ENCODE results near the gene SAE1. TPM values are rescaled to one million over a fixed set of nuclear protein-coding genes. Genes with fewer than 3 reads are reported as not detected.

Gene SAE1
- total RNA-seq, 1 donor from 2014 or later = 106 TPM

DNA sequence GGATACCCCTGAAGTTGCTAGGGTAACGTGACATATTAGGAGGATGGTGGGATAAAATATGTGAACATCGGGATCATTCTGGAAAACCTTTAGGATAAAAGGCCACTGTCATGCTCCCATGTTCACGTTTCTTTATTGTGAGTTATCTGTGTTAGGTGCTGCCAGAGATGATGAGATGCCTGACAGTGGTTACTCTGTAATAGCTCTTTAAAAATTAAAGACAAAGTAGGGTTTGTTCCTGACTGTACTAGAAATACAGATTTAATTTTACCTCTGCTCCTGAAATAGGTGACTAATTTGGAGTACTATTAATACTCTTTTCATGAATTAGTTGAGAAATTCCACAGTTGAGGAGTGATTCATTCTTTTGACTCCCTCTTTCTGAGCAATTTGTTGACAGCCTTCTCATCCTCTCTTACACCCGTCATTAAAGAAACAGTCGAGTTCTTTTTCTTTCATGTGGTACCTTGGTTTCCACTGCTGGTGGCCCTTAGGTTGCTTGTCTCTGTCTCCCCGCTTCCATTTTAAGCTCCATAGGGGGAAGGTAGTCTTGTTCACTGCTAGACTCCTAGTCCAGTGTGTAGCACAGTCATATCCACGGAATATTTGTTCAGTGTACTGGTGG is 28.4 kb downstream of the SAE1 start:
- DNase-seq (ENCODE audit: low read depth) = peak; percentile 88

DNA sequence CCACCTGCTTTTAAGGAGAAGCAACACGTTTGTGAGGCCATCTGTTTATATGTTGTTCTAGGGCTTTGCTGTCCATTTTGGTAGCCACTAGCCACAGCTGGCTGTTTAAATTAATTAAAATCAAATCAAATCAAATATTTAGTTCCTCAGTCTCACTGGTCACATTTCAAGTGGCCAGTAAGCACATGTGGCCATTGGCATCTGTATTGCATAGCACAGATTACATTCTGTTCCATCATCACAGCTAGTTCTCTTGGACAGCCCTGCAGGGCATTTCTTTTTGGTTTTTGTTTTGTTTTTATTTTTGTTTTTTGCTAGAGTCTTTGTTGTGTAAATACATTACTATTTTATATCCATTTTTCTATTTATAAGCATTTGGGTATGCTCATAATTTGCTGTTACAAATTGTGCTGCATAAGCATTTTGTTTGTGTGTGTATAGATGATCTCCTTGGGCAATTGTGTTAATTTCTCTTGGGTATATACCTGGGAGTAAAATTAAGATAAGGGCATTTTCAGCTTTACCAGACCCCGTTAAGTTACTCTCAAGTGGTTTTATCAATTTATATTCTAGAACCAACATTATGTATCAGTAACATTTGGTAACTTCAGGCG is 31.3 kb downstream of the SAE1 start:
- no peak for DNase-seq (ENCODE audit: low read depth)

DNA sequence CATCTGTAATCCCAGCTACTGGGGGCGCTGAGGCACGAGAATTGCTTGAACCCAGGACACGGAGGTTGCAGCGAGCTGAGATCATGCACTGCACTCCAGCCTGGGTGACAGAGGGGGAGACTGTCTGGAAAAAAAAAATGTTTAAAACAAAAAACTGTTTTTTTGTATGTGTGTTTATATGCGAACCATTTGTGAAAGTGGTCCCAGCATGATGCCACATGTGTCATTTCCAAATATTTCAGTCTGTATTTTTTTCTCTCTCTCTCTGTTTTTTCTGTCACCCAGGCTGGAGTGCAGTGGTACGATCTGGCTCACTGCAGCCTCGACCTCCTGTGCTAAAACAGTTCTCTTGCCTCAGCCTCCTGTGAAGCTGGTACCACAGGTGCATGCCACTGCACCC is 37.4 kb downstream of the SAE1 start:
- DNase-seq (ENCODE audit: low read depth) = no peak

DNA sequence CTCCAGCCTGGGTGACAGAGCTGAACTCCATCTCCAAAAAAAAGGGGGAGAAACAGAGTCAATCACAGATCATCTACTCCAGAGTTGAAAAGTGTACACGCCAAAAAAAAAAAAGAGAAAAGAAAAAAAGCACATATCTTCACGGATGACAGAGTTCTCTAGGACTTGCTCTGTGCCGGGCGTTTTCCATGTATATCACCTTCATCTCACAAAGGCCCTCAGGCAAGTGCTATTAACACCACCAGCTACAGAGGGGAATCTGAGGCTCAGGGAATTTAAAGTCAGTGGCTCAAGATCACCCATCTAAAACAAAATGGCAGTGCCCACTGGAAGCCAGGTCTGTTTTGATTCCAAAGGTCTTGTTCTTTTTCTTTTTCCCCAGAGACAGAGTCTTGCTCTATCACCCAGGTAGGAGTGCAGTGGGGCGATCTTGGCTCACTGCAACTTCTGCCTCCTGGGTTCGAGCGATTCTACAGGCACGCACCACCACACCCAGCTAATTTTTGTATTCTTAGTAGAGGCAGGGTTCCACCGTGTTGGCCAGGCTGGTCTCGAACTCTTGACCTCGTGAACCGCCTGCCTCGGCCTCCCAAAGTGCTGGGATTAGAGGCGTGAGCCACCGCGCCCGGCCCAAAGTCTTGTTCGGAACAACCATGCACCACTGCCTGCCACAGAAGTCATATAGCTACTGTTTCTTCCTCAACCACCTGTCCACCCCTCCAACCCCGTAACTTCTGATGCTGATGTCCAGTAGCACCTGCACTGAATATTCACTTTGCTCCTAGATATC is 42.2 kb downstream of the SAE1 start:
- DNase-seq (ENCODE audit: low read depth) = no peak

DNA sequence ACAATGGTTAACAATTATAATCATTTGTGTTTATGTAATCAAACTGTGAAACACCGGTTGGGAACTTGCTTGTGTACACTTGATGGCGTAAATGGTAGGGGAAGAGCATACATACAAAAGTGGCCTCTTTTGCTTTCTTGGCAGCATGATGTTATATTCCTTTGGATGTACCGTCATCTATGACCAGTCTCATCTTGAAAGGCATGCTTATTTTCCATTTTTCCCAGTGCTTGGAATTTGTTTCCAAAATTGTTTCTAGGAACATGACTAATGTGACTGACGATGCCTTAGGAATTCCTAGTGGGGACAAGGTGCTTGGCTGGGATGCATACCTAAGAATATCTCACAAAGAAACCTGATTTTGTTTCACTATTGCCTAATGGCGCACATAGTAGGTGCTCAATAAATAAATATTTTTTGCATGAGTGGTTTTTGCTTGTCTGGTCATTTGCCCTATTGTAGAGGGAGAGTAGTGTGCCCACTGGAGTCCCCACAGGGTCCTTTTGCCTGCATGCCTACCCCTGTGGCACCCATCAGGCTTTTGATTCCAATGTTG is 45.5 kb downstream of the SAE1 start:
- no peak for DNase-seq (ENCODE audit: low read depth)

DNA sequence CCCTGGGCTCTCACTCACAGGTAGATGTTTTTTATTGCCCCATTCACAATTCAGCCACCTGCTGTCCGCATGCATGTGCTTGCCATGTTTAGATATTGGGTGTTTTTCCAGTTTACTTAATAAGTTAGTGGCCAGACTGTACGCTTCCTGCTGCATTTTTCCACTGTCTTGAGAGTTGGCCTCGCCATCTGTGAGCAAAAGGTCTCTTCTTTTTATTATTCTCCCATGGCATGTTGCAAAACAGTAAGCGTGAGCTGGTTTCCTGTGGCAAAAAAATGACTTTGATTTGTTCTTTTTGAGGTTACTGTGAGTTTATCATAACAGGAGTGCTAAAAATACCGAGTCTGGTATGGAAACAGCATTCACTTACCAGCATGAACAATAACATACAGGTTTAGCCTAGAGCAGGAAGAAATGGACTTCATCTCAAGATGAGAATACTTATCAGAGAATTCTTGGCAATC is 46.0 kb downstream of the SAE1 start:
- DNase-seq (ENCODE audit: low read depth) = peak; percentile 29

DNA sequence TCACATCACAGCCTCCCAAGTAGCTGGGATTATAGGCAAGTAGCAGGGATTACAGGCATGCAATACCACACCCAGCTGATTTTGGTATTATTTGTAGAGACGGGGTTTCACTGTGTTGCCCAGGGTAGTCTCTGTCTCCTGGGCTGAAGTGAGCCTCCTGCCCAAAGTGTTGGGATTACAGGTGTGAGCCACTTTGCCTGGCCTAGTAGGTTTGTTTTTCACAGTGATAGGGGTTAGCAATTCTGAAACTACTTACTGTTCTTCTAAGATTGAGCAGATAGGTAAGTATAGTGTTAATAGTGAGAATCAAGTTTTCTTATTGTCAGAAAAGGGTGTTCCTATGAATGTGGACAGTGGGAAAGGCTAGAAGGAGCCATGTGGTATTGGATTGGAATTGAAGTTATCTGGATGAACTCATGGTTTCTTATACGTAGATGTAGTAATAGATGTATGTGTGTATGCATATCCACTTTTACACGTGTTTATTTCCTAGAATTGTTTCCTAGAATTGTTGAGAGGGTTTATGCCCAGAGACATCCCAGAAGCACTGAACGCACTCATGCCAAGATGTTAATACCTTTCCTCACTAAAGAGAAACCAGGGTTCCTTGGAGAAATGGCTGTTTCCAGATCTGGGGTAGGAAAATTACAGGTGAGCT is 49.1 kb downstream of the SAE1 start:
- DNase-seq (ENCODE audit: low read depth) = no peak

DNA sequence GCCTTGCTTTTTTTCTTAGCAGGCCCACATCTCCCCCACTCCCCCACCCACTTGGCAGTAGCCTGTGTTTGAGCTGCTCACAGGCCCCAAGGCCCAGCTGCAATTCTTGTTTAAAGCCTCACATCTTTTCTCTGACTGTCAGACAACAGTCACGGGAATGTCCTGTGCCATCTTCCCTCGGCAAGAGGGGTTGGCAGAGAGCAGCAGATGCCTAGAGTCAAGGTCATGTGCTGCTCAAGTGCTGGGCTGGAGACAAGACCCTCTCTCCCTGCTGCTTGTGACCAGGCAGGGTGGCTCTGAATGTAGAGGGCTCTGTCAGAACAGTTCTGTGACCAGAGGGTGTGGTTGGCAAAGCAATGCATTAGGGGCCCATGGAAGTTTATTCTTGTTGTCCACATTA is 53.0 kb downstream of the SAE1 start:
- no peak for DNase-seq (ENCODE audit: low read depth)

DNA sequence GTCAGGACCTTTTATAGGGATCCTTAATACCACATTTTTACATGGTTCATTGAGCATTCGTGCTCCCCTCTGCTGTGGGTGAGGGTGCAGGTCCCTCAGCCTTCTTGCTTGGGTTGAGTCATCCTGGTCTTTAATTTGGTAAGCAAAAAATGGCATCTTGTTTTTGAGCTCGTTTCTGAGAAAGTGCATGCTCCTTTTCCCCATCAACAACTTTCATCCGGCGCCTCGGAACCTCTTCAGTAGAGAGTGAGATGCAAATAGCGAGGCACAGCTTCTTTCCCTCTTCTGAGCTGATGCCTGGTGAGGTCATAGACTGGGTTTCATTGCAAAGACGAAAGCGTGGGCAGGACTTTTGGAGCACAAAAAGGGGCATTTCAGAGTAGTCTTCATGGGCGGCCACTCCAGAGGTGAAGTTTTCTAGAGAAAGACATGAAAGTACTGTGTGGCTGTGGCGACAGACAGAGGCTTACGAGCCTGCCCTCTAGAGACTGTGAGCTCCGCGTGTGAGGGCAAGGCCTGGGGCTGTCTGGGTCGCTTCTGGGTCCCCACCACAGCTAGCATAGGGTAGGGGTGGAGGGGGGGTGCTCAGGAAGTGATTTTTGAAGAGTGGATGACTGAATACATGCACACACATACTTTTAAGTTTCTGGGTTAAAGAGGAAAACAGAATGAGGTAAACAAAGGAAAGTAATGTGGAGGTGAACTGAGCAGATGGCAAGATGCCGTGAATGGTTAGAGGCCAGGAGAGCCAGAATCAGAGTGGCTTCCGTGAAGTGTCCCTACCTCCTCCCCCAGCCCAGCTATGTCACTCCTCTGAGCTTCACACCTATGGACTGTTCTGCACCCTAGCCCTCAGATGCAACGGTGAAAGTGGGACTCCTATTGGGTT is 56.1 kb downstream of the SAE1 start:
- peak; percentile 32 for DNase-seq (ENCODE audit: low read depth)

DNA sequence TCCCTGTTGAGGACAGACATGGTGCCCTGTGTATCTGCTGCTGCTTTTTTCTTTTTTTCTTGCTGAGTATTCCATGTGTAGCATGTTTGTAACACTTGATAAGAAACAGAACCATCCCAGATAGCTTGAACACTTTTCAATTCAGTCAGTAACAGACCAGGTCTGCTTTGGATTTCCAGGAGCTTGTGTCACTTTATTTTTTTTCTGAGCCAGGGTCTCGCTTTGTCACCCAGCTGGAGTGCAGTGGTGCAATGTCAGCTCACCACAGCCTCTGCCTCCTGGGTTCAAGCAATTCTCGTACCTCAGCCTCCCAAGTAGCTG is 56.7 kb downstream of the SAE1 start:
- DNase-seq (ENCODE audit: low read depth) = no peak

DNA sequence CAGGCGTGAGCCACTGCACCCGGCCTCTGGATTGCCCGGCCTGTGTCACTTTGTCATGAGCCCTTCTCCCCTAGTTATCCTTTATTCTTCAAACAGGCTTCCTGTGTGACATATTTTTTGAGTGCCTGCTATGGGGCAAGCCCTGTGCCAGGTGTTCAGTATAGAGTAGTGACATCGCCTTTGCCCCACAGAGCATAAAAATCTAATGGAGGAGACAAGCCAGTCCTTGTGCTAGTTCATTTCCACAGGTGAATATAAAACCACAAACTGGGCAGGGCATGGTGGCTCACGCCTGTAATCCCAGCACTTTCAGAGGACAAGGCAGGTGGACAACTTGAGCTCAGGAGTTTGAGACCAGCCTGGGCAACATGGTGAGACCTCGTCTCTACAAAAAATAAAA is 57.2 kb downstream of the SAE1 start:
- no peak for DNase-seq (ENCODE audit: low read depth)

DNA sequence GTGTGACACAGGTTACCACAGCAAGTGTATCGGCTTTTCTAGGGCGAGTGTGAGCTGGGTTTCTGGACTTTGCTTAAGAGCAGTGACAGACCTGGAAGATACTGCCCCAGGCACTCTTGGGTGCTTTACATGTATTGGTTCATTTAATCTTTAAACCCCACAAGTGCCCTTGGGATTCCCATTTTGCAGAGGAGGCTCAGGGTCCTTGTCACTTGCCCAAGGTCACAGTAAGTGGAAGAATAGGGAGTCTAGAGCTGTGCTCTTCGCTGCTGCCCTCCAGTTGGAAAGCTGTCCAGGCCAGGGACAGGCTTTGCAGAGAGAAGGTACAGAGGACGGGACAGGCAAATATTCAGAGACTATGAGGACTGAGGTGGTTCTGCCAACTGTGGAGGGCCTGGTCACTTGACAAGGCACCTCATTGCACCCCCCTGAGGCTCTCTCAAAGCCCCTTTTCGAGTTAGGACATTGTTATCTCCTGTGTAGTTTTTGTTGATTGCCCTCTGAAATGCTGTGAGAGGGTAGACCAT is 57.9 kb downstream of the SAE1 start:
- DNase-seq (ENCODE audit: low read depth) = no peak

DNA sequence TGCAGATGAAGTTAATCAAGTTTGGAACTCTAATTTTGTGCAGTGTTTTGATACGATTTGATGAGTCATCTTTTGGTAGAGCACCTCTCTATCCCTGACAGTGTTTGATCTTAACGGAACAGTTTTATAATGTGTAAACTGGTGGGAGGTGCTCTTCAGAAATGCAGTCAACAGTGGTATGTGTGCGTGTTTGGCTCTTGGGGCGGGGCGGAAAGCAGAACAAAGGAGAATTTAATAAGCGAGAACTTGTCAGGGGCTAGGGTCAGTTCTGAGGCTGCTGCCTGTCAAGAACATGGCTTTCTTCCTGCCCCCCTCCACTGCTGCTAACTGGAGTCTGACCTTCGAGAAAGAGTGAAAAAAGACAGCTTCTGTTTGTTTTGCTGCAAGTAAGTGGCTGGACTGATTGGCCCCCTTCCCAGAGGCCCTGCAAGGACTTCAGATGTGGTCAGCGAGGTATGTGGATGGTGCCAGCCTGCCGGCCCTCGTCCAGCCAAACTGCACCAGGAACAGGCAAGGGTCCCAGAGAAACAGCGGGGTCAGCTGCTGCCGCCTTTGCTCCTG is 59.6 kb downstream of the SAE1 start:
- DNase-seq (ENCODE audit: low read depth) = peak; percentile 95

DNA sequence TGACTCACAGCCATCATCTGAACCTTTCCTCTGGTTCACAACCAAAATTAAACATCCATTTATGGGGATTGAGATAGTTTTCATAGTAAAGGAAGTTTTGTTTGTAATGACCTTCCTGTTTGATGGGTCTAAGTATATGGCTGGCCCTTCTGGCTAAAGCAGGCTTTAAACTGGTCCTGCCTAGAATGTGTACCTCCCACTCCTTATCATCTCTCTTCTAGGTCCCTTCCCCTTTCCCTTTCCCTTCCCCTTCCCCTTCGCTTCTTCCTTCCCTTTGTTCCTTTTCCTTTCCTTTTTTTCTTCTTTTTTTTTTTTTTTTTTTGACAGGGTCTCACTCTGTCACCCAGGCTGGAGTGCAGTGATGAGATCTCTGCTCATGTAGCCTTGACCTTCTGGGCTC is 64.8 kb downstream of the SAE1 start:
- no peak for DNase-seq (ENCODE audit: low read depth)

DNA sequence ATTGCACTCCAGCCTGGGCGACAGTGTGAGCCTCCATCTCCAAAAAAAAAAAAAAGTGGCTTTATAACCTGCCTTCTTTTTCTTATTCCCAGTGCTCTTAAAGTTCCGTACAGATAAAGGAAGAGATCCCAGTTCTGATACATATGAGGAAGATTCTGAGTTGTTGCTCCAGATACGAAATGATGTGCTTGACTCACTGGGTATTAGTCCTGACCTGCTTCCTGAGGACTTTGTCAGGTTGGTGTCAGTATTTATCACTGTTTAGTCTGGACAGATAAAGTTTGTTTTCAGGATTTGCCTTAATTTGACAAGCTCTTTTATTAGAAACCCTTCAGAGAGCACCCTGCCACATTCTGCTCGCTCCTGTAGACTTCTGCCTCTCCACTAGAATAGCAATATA is 66.5 kb downstream of the SAE1 start:
- DNase-seq (ENCODE audit: low read depth) = no peak

DNA sequence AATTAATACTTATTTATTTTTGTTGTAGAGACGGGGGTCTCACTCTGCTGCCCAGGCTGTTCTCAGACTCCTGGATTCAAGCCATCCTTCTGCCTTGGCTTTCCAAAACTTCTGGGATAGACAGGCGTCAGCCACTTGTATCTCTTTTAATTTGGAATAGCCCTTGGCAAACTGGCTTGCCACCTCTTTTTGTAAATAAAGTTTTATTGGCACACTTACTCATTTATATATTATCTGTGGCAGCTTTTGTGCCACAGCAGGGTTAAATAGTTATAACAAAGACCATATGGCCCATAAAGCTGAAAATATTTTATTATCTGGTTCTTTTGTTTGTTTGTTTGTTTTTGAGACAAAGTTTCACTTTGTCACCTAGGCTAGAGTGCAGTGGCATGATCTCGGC is 69.9 kb downstream of the SAE1 start:
- no peak for DNase-seq (ENCODE audit: low read depth)

DNA sequence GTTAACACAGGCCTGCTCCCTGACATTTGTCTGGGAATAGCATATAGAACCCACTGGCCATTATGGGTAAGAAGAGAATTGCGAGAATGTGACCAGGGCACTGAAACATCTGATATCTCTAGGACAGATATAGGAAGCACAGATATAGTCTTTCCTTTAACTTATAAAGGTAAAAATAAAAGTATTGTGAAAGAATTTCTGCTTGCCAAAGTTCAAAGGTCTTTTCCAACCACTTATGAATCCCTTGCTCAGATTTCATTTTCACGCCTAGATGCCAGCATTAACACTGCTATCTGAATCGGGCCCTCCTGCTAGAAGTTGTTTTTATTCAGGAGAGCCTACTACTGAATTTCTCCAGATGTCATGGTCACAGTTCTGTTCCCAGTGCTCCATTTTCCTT is 72.6 kb downstream of the SAE1 start:
- DNase-seq (ENCODE audit: low read depth) = no peak

DNA sequence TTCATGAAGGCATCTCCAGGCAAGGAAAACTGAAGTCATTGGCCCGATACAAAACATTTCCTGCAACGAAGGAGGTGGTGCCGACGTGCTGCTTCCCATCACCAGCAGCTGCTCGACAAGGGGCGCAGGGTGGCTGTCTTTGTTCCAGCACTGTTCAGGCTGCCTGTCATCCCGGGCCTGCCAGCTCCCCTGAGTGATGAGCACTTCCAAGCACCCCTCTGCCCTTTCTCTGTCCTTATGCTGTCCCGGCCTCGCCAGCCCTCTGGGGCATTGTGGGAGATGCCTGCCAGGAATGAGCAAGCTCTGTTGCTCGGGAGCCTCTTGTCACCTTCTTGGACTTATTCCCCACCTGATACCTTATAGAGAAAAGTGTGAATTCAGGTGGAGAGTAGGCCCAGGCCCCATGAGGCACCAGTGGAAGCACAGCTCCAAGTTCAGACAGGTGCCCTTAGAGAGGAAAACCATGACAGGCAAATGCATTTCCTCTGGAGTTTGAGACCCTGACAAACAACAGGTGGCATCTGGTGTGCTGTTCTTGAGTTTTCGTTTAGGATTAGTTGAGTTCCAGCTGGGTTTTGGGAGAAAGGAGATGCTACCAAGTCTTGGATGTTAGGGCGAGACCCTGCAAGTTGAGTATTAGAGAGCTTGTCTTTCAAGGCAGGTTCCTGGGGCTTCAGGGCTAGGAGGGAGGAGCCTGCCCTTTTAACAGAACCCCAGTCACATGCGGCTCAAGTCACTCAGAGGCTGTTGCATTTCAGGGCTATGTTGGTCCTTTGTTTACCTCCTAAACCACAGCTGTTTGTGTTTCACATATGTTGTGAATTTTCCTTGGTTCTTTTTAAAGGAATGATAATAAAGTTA is 78.9 kb downstream of the SAE1 start:
- DNase-seq (ENCODE audit: low read depth) = no peak

DNA sequence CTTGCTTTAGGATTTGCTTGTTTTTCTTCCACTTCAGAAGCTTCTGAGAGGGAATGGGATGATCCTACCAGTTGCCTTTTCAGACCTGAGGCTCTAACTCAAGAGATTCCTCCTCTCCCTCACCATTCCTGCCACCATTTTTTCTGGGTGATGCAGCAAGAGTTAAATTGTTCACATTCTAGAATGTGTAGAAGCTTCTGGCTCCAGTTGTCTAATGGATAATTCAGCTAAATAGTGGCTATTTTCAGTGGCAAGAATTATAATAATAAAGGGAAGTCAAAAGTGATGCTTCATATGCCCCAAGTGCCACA is 79.5 kb downstream of the SAE1 start:
- DNase-seq (ENCODE audit: low read depth) = no peak

DNA sequence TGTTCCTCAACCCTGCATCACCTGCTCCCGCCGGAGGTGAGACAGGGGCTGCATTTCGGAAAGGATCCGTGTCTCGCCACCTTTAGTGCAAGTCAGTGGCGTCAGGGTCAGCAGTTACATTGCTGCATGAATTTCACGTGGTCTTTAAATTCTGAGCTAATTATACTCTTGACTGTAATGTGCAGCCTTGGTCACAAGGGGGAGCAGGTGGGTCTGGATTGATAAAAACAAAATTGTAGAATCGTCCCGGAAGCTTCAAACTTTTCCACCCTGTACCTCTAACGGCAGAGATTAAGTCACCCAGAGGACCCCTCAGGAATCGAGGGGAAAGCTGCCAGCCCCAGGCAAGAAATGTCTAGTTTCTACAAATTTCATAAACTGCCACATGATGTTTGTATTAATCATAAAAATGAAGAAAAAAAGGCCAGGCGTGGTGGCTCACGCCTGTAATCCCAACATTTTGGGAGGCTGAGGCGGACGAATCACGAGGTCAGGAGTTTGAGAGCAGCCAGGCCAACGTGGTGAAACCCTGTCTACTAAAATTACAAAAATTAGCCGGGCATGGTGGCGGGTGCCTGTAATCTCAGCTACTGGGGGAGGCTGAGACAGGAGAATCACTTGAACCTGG is 80.2 kb downstream of the SAE1 start:
- DNase-seq (ENCODE audit: low read depth) = peak; percentile 76

Measured in renal cortical epithelial cell (primary cell).